ENCODE results near the gene SLC35F2. TPM values are rescaled to one million over a fixed set of nuclear protein-coding genes. Genes with fewer than 3 reads are reported as not detected.

Gene SLC35F2
- polyA plus RNA-seq, 1 experiment = 9.9 TPM

DNA sequence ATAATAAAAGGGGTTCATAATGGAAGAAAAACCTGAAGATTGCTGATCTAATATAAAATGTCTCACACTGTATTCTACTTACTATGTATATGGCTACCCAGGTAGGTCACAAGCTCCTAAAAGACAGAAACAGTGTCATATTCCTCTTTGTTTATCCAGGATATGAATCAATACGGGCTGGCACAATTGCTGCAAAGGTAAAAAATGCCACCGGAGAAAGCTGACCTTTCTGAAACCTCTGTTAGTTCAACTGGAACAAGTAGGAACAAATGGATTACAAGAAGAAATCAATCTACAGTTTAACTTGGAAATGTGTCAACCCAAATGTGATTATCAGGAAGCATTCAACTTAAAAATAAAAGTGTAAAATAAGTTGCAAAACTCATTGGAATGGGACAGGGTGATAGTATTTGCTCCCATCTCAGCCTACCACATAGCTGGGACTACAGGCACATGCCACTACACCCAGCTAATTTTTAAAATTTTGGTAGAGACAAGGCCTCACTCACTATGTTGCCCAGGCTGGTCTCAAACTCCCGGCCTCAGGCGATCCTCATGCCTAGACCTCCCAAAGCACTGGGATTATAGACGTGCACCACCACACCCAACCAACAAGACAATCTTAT is 27.6 kb downstream of the SLC35F2 start:
- H3K9me3 ChIP-seq (ENCODE audit: control insufficient read depth, insufficient read depth, low read length) = no peaks in the 10 kb centered on the region
- H3K27me3 ChIP-seq (ENCODE audit: control insufficient read depth, insufficient read depth, low read length) = no peaks in the 10 kb centered on the region
- TF ChIP-seq, protein P1, sequence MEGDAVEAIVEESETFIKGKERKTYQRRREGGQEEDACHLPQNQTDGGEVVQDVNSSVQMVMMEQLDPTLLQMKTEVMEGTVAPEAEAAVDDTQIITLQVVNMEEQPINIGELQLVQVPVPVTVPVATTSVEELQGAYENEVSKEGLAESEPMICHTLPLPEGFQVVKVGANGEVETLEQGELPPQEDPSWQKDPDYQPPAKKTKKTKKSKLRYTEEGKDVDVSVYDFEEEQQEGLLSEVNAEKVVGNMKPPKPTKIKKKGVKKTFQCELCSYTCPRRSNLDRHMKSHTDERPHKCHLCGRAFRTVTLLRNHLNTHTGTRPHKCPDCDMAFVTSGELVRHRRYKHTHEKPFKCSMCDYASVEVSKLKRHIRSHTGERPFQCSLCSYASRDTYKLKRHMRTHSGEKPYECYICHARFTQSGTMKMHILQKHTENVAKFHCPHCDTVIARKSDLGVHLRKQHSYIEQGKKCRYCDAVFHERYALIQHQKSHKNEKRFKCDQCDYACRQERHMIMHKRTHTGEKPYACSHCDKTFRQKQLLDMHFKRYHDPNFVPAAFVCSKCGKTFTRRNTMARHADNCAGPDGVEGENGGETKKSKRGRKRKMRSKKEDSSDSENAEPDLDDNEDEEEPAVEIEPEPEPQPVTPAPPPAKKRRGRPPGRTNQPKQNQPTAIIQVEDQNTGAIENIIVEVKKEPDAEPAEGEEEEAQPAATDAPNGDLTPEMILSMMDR (IDR thresholded peaks at IDR 0.05; ENCODE audit: low read depth, low read length) = no peak
- no peak for DNase-seq (ENCODE audit: low read depth, low spot score)
- CTCF ChIA-PET = no interaction called here
- POLR2A ChIA-PET = no interaction called here
- H3K4me3 ChIP-seq (ENCODE audit: low read depth, low read length) = no peak overlapping the region
- H3K27ac ChIP-seq (ENCODE audit: low read depth, low read length) = no peak overlapping the region

DNA sequence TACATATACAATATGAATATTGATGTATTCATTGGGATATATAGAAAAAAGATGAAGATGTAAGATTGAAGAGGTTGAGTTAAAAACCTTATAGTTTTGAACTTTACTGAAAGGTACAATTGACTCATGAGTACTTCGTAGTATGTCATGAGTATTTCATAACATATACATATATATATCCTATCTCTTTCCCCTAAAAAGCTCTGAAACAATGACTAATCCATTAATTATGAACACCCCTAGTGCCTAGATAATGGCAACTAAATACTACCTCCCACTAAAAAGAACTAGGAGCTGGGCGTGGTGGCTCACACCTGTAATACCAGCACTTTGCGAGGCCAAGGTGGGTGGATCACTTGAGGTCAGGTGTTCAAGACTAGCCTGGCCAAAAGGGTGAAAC is 31.5 kb downstream of the SLC35F2 start:
- H3K4me3 ChIP-seq (ENCODE audit: low read depth, low read length) = no peak overlapping the region
- H3K27ac ChIP-seq (ENCODE audit: low read depth, low read length) = no peak overlapping the region
- CTCF ChIA-PET = no interaction called here
- POLR2A ChIA-PET = no interaction called here
- TF ChIP-seq, protein P1 (IDR thresholded peaks at IDR 0.05; ENCODE audit: low read depth, low read length) = no peak
- H3K9me3 ChIP-seq (ENCODE audit: control insufficient read depth, insufficient read depth, low read length) = no peaks in the 10 kb centered on the region
- no peaks in the 10 kb centered on the region for H3K27me3 ChIP-seq (ENCODE audit: control insufficient read depth, insufficient read depth, low read length)
- no peak for DNase-seq (ENCODE audit: low read depth, low spot score)

DNA sequence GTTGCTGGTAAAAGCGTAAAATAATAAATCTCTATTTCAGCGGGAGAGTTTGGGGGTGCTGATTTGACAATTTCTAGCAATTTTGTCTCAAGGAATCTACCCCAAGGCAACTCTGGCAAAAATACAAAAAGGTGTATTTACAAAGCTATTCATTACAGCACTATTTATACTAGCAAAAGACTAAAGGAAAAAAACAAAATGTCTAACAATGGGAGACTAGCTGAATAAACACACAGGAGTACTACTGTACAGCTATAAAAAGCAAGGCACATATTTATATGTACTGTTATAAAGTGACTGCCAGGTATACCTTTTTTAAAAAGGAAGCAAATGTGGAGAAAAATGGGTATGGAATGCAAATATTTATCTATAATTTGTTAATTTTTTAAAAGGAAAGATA is 32.7 kb downstream of the SLC35F2 start:
- TF ChIP-seq, protein P1 (IDR thresholded peaks at IDR 0.05; ENCODE audit: low read depth, low read length) = no peak
- Histone ChIP-seq H3K4me3 (ENCODE audit: low read depth, low read length) (no peak overlapping the region), H3K27ac (ENCODE audit: low read depth, low read length) (no peak overlapping the region), H3K27me3 (ENCODE audit: control insufficient read depth, insufficient read depth, low read length) (no peaks in the 10 kb centered on the region), H3K9me3 (ENCODE audit: control insufficient read depth, insufficient read depth, low read length) (no peaks in the 10 kb centered on the region)
- ChIA-PET CTCF (interaction anchor here (1.0 to 1.2 kb wide), 2 partner anchors 26 to 30 kb away, joined by 3 read pairs; no protein-coding TSS in a partner anchor), POLR2A (no interaction called here)
- no peak for DNase-seq (ENCODE audit: low read depth, low spot score)

DNA sequence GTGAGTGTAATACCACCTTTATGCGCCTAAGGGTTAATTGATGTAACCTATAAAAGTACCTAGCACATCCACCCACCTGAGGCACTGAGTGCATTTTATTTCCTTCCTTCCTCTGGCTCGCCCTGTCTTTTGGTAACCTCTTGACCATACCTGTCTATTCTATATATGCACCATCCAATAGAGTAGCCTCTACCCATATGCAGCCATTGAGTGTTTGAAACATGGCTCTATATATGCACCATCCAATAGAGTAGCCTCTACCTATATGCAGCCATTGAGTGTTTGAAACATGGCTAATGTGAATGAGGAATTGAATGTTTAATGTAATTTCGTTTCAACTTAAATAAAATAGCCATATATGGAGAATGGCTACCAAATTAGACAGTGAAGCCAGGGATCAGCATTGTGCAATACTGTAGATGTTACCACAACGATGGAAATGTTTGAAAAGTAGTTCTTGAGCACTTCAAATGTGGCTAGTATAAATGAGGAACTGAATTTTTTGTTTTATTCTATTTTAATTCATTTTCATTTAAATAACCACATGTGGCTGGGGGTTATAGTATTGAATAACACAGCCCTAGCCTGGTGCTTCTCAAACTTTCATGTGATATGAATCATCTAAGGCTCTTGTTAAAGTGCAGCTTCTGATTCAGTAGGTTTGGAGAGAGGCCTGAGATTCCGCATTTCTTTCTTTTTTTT is 33.8 kb downstream of the SLC35F2 start:
- POLR2A ChIA-PET = no interaction called here
- no peaks in the 10 kb centered on the region for H3K9me3 ChIP-seq (ENCODE audit: control insufficient read depth, insufficient read depth, low read length)
- CTCF ChIA-PET = interaction anchor here (1.2 kb wide), 1 partner anchor 31 kb away, joined by 3 read pairs; no protein-coding TSS in a partner anchor
- no peak overlapping the region for H3K27ac ChIP-seq (ENCODE audit: low read depth, low read length)
- no peak for DNase-seq (ENCODE audit: low read depth, low spot score)
- H3K27me3 ChIP-seq (ENCODE audit: control insufficient read depth, insufficient read depth, low read length) = no peaks in the 10 kb centered on the region
- TF ChIP-seq, protein P1 (IDR thresholded peaks at IDR 0.05; ENCODE audit: low read depth, low read length) = no peak
- no peak overlapping the region for H3K4me3 ChIP-seq (ENCODE audit: low read depth, low read length)

DNA sequence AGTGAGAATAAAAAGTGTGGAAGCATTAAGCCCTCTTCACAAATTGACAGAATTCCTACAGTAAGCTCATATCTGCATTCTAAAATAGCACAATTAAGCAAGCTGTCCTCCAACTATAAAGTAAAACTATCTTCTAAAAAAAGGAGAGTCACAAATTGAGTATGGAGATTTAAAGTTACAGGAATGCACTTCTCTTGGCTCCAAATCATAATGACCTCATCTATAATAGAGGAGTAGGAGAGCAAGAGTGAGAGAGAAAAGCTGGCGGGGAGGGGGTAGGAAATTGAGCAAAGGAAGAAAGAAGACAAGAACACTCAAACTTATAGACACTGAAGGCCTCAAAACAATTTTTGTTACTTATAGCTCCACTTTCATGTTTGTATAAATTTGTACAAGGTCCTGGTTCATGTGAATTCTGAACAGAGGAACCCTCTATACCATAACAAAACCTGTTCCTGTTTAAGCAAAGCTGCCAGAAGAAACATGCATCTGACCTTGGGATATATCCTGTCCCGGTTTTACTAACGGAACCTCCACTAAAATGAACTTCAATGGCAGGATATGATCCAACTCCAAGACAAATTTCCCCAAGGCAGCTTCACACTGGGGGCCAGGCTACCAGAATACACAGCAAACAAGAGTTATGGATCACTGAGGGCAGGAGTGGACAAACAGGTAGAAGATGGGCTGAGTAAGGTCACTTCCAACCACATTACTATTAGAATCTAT is 37.2 kb downstream of the SLC35F2 start:
- H3K27ac ChIP-seq (ENCODE audit: low read depth, low read length) = no peak overlapping the region
- POLR2A ChIA-PET = no interaction called here
- DNase-seq (ENCODE audit: low read depth, low spot score) = no peak
- TF ChIP-seq, protein P1 (IDR thresholded peaks at IDR 0.05; ENCODE audit: low read depth, low read length) = no peak
- no peaks in the 10 kb centered on the region for H3K9me3 ChIP-seq (ENCODE audit: control insufficient read depth, insufficient read depth, low read length)
- H3K4me3 ChIP-seq (ENCODE audit: low read depth, low read length) = no peak overlapping the region
- no peaks in the 10 kb centered on the region for H3K27me3 ChIP-seq (ENCODE audit: control insufficient read depth, insufficient read depth, low read length)
- CTCF ChIA-PET = interaction anchor here (0.7 to 1.7 kb wide), 3 partner anchors 23 to 124 kb away, joined by 3 to 5 read pairs (median 3); no protein-coding TSS in a partner anchor
